Hippocampal formation (tissue), 2 donors: ENCODE data around the gene TAAR8.
A peak's percentile ranks its signal among the peaks of the same experiment; 100 is the strongest.
"Not testable (repeated sequence)": the region's sequence is repeated elsewhere in the genome, so short reads cannot be mapped to it uniquely, and the experiment has no call there.

Experiments
- DNase-seq, 2 donors: peaks; one replicate each; lab custom pipeline; 2025; lab: John Stamatoyannopoulos, UW

TAAR8 gene

DNA sequence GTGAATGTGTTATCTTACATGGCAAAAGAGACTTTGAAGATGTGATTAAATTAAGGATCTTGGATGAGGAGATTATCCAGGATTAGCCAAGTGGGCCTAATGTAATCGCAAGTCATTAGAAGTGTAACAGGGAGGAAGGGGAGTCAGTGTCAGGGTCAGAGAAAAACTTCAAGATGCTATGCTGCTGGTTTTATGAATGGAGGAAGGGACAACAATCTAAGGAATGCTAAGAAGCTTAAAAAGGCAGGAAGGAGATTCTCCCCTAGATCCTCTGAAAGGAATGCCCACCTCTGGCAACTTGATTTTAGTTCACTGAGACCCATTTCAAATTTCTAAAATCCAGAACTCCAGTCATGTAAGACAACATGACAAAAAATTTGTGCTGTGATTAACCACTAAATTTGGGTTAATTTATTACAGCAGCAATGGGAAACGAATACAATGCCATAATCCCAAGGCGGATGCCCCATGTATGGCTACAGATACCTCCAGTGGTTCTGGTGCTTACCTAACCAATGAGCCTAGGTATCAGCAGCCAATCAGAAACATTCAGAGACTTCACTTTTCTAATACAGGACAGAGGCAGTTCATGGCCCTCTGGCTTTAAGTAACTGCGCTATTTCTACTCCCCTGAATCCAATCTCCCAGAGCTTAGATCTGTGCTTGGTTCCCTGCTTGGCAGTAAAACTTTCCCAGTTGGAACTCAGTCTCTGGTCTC, 3.6 kb upstream of the TAAR8 start:
- DNase-seq = no peak

DNA sequence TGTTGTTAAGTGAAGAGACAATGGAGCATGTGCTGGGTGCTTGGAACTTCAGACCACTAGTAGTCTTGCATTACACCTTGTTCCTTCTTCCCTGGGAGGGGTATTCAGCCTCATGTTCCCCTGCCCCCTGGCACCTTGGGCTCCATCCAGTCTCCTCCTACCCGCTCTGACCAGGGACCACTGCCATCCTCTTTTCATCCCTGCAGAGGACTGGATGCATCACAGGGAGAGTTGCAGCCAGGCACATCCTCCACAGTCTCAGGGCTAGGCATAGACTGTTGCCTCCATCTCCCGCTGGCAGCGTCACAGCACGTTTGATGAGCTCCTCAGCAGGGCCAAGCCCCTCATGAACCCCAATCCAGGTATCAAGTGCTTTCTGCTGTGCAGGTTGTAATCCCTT, 1.3 kb upstream of the TAAR8 start:
- DNase-seq = no peak

DNA sequence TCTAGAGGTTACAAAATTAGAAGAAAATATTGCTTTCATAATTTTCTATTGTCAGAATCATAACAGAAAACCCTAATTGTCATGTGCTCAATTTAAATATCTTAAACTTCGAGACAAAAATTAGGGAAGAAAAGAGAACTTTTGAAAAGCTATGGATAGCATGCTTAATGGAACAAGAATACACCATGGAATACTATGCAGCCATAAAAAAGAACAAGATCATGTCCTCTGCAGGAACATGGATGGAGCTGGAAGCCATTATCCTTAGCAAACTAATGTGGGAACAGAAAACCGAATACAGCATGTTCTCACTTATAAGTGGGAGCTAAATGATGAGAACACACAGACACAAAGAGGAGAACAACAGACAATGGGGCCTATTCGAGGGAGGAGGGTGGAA, 7.6 kb downstream of the TAAR8 start:
- not testable (repeated sequence) for DNase-seq

DNA sequence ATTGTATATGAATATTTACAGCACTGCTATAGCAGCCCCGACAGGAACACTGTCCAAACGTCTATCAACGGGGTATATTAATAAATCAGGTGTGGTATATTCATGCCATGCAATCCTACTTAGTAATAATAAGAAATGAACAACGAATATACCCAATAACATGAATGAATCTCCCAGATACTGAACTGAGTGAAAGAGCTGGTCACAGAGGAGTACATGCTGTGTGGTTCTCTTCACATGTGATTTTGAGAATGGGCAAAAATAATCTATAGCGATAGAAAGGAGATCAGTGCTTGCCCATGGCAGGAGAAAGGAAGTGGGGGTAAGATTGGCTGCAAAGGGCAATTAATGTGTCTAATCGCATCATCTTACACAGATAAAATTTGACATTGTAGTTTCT, 13.9 kb downstream of the TAAR8 start:
- no peak for DNase-seq

DNA sequence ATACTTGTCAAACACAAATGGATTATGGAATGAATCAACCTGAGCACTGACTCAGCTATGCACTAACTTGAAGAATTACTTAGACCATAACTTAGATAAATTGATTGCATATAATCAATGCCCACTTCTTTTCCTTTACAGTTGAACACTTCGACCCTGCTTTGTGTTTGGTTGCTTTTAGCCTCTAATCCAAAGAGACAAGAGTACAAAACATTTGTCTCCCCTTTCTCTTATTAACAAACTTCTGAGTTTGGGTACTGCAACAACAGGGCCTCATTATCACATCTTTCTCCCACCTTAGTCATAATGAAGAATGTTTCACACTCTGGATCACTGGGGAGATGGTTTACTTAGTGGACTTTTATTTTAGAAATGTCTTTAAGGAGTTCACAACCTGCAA, 15.1 kb downstream of the TAAR8 start:
- no peak for DNase-seq

DNA sequence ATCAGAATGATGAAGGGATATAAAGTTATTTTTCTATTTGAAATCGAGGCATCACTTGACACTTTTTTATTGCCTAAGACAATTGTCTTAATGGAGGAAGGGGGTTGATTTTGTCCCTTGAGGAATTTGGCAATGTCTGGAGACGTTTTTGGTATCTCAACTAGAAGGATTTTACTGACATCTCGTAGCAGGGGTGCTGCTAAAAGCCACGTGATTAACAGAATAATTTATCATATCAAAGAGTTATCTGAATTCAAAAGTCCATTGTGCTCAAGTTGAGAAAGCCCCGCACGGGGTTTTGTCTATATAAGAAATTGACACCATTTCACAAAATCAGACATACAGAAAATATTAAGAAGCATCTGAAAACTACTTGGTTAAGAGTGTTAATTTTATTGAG, 16.1 kb downstream of the TAAR8 start:
- peak in 1 of 2 donors; percentile 48 for DNase-seq

DNA sequence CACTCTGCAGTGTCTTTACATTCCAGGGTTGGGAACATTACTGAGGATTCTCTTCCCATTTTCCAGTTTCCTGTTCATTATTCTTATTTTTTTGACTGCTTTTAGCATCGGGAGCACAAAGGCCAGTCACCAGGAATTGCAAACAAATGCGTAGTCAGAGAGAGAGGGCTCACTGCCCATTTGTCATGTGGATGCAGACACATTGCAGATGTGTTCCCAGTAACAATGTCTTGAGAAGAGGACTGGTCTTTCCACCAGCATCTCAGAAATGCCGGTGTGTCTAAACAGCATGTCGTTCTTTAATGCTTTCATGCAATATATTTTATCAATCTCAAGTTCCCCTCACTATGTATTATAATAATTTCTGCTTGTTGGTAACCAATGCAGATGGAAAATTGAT, 16.7 kb downstream of the TAAR8 start:
- DNase-seq = peak; percentile 51 to 70

DNA sequence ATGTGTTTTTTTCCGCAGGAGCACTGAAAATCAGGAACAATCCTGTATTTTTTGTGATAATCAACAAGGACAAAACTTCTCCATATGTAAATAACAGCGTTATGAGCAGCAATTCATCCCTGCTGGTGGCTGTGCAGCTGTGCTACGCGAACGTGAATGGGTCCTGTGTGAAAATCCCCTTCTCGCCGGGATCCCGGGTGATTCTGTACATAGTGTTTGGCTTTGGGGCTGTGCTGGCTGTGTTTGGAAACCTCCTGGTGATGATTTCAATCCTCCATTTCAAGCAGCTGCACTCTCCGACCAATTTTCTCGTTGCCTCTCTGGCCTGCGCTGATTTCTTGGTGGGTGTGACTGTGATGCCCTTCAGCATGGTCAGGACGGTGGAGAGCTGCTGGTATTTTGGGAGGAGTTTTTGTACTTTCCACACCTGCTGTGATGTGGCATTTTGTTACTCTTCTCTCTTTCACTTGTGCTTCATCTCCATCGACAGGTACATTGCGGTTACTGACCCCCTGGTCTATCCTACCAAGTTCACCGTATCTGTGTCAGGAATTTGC, 17.8 kb downstream of the TAAR8 start, which contains the start of gene TAAR6:
TSS of gene TAAR6 (plus strand) at position 102 of the 557 bp plus-strand sequence. CDS start at position 102, 0 bp downstream.
- peak; percentile 41 to 67 for DNase-seq

DNA sequence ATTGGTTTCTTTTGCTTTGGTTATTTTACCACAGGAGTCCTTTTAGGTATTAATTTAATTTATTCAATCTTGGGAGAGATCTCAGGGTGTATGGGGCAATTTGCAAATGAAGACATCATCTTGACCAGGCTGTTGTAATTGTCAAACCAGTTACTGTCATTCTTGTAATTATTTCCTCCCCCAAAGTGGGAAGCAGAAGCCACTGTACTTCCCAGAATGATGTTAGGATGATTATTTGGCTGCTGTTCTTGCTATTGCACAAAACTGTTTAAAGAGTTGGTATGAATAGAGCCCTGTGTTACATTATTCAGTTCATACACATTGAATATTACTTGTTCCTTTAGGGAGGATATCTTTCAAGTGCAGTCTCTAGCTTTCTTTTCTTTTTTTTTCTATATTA, 19.3 kb downstream of the TAAR8 start:
- no peak for DNase-seq

DNA sequence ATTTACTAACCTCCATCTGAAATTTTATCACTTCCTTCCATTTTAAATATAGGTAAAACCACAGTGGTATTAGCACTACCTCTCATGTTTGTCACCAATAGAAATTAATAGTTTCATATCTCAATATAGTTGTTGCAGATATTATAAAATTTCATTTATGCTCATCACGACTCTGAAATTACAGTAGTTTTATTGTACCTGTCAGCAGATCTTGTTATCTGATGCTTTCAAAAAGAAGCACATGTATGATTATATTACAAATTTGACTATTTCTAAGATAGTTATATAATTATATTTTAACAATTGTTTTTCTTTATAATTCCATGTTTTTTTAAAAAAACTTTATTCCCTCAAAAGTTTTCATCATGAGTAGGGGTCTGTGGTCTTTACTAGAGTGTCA, 32.2 kb downstream of the TAAR8 start:
- no peak for DNase-seq

DNA sequence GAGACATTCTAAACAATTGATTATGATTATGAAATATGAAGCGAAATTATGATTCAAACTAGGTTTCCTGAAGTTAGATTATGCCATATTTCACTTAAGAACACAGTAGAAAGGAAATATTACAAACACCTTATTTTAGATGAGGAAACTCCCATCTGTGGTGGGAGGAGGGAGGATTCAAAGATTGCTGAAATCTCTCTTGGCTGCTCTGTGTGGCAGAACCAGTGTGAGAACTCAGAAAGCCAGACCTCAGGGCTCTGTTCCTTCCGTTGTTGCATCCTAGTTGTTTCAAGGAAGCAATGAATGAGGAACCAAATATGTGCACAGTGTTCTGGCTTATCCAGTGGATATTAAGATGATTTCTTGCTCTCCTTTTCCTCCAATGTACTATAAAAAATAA, 35.0 kb downstream of the TAAR8 start:
- DNase-seq = no peak

DNA sequence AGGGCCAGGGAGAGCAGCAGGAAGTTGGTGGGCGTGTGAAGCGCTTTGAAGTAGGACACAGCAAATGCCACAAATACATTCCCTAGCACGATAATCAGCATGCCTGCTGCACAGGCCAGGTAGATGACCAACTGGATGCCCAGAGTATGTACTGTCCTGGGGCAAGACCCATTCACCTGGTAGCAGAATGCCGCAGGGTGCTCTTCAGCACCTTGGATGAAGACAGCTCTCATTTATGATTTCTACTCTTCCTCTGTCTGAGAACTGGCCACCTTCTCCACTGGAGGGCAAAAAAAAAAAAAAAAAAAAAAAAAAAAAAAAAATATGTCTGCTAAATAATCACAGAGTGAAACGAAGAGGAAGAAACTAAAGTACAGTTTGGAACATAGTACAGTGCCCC, 37.0 kb downstream of the TAAR8 start, which contains the start of gene TAAR5:
TSS of gene TAAR5 (minus strand) at position 288 of the 400 bp plus-strand sequence. CDS start at position 233, 55 bp downstream.
- no peak for DNase-seq

DNA sequence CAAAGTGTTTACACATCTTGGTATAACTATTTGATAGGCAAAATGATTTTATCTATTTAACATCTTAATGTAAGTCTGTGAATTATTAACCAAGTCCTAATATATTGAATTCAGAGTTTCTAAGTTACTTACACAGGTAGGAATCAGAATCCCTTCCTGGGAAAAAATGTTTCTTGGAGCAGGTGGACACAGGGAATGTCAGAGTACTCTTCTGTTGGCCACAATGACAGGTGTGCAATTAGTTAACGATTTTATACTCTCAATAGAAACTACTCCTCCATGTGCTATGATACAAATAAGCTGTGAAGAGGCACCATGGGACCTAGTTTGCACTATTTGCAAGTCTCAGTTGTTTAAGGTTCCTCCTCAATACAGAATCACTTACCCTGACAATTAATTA, 37.9 kb downstream of the TAAR8 start:
- DNase-seq = no peak

DNA sequence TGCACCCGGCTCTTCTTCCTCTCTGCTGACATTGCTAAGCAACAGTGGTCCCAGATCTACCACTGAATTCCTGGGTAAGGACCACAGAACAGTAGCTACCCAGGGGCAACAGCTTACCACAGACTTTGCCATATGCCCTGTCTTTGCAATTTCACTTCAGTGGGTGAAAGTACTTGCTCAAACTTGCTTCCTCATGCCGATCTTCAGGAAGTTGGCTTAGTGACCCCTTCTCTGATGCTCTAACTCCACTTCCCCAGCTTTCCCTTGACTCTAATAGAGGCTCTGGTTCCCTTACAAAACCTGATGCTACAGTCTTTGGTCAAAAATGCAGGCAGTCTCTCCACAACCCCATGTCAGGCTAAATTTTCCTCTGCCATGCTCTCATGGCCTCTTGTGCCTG, 40.4 kb downstream of the TAAR8 start:
- DNase-seq = no peak

DNA sequence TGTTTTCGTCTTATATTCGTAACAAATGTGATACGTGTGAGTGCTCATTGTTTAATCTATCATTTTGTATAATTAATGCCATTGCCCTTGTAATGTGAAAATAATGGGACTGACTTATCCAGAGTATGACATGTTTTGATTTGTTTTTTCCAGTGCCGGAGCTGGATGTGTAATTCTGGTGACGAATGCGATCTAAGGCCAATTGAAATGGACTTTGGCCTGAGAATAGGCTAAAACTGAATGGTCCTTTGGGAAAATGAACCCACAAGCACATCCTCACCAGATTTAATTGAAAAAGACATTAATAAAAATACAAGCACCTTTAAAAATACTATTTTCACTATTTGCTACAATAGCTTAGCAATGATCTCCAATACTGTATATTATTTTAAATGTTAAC, 43.7 kb downstream of the TAAR8 start:
- DNase-seq = no peak

DNA sequence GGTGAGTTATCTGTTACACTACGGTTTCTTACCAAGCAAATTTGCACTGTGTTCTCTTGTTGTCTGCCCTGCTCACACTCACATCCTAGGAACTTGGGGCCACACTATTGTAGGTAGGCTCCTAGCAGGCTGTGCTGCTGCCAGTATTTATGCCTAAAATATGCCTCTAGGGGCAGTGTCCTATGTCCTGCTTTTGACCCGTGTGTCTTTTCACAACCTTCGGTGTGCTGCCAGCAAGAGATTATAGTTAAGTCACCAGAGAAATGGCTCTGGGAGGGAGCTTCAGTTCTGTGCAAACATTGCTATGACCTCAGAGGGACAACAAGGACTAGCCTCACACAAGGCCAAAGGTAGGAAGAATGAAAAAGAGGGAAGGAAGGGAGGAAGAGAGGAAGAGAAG, 46.0 kb downstream of the TAAR8 start:
- DNase-seq = no peak

DNA sequence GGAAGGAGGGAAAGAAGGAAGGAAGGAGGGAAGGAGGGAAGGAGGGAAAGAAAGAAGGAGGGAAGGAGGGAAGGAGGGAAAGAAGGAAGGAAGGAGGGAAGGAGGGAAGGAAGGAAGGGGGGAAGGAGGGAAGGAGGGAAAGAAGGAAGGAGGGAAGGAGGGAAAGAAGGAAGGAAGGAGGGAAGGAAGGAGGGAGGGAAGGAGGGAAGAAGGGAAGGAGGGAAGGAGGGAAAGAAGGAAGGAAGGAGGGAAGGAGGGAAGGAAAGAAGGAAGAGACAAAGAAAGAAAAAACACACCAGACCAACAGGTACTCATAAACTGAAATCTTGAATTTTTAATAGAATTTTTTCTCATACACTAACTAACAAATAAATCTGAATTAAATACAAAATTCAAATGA, 48.4 kb downstream of the TAAR8 start:
- DNase-seq = not testable (repeated sequence)
